HepG2 (cell line): ENCODE data around the gene FMC1. TPM values are rescaled to one million over a fixed set of nuclear protein-coding genes. Genes with fewer than 3 reads are reported as not detected.

ENCODE experiments used
- ESRRA ChIP-seq: sonication (generic); formaldehyde crosslinking; IDR thresholded peaks from 2 replicates; pipeline ENCODE4 v1.5.1; 2020; ENCODE audit warnings: mild to moderate bottlenecking, low read depth, missing genetic modification reagents
- GATAD2A ChIP-seq: IDR thresholded peaks from 2 replicates; pipeline ENCODE4 v1.6.1; 2016
- JARID2 ChIP-seq: sonication (generic); formaldehyde crosslinking; IDR thresholded peaks from 2 replicates; pipeline ENCODE4 v1.8.1; 2023; ENCODE audit warnings: missing genetic modification reagents, inconsistent platforms; ENCODE audit not compliant: insufficient replicate concordance
- KMT2B ChIP-seq: IDR thresholded peaks from 2 replicates; pipeline ENCODE4 v1.6.1; 2016; ENCODE audit warnings: missing genetic modification reagents, missing compliant biosample characterization
- NFAT5 ChIP-seq: sonication (generic); formaldehyde crosslinking; IDR thresholded peaks from 2 replicates; pipeline ENCODE4 v1.4.0; 2020; ENCODE audit warnings: missing genetic modification reagents
- PAX8 ChIP-seq: sonication (generic); formaldehyde crosslinking; IDR thresholded peaks from 2 replicates; pipeline ENCODE4 v1.8.0; 2022; ENCODE audit warnings: mild to moderate bottlenecking, missing genetic modification reagents, borderline replicate concordance
- SAP130 ChIP-seq: IDR thresholded peaks from 2 replicates; pipeline ENCODE4 v1.6.1; 2016; ENCODE audit warnings: low read depth
- SMARCC2 ChIP-seq: fragments of 450-650 bp; IDR thresholded peaks from 2 replicates; pipeline ENCODE4 v1.6.1; 2017; ENCODE audit warnings: antibody characterized with exemption, mild to moderate bottlenecking
- TBX2 ChIP-seq: sonication (generic); formaldehyde crosslinking; IDR thresholded peaks from 2 replicates; pipeline ENCODE4 v1.5.0; 2020; ENCODE audit warnings: missing genetic modification reagents, mild to moderate bottlenecking, borderline replicate concordance
- ZBTB20 ChIP-seq: sonication (generic); formaldehyde crosslinking; IDR thresholded peaks from 2 replicates; pipeline ENCODE4 v1.8.1; 2023; ENCODE audit warnings: missing genetic modification reagents, low read depth, mild to moderate bottlenecking, borderline replicate concordance
- ZBTB33 ChIP-seq: sonication (generic); formaldehyde crosslinking; IDR thresholded peaks from 2 replicates; pipeline ENCODE4 v1.4.0; 2020; ENCODE audit warnings: missing genetic modification reagents
- ZFP82 ChIP-seq: sonication (generic); formaldehyde crosslinking; IDR thresholded peaks from 2 replicates; pipeline ENCODE4 v1.5.1; 2020; ENCODE audit warnings: mild to moderate bottlenecking, missing genetic modification reagents, borderline replicate concordance
- ZMAT3 ChIP-seq: sonication (generic); formaldehyde crosslinking; conservative IDR thresholded peaks from 2 replicates; pipeline ENCODE4 v1.7.0; 2021; ENCODE audit warnings: missing genetic modification reagents
- ZNF205 ChIP-seq: IDR thresholded peaks from 2 replicates; pipeline ENCODE4 v1.6.1; 2018; ENCODE audit warnings: missing biosample characterization, missing genetic modification reagents
- ZNF430 ChIP-seq: sonication (generic); formaldehyde crosslinking; IDR thresholded peaks from 2 replicates; pipeline ENCODE4 v1.9.0; 2021; ENCODE audit warnings: mild to moderate bottlenecking, missing genetic modification reagents
- ZNF460 ChIP-seq: sonication (generic); formaldehyde crosslinking; IDR thresholded peaks from 2 replicates; pipeline ENCODE4 v1.5.1; 2020; ENCODE audit warnings: missing genetic modification reagents, mild to moderate bottlenecking, borderline replicate concordance
- ZNF605 ChIP-seq: sonication (generic); formaldehyde crosslinking; IDR thresholded peaks from 2 replicates; pipeline ENCODE4 v1.8.0; 2022; ENCODE audit warnings: mild to moderate bottlenecking, missing genetic modification reagents
- polyA plus RNA-seq, 8 experiments: library from polyadenylated mRNA; depleted of rRNA in 3 of 8; stranded (reverse) in 7 of 8; unstranded in 1 of 8; fragments of >200 nt; fragmentation: Illumina TruSeq in 4 of 8; extraction: Trizol in 4 of 8; gene quantifications; 2 replicates each; pipeline versions ENCODE4 v1.2.1 to v1.2.3, GENCODE V29; 2011 to 2016; ENCODE audit warnings: low read depth in 4 of 8, missing spikeins in 1 of 8, mixed read lengths in 1 of 8; ENCODE audit not compliant: insufficient read depth in 1 of 8
- total RNA-seq, 5 experiments: library from RNA; depleted of rRNA; stranded (reverse); fragments of >200 nt; fragmentation: Illumina TruSeq; extraction: Trizol; gene quantifications; 2 replicates each; pipeline ENCODE4 v1.2.3, GENCODE V29; 2016; ENCODE audit warnings: low read depth in 1 of 5
- TF ChIP-seq, protein P1 (sequence below): sonication (generic); formaldehyde crosslinking; IDR thresholded peaks from 2 replicates; pipeline ENCODE4 v1.8.0; 2022; ENCODE audit warnings: mild to moderate bottlenecking, missing genetic modification reagents; ENCODE audit not compliant: insufficient replicate concordance

The FMC1 gene
- total and polyA plus RNA-seq, 2 of the 13 experiments (the other 11 are each of a cell fraction or from before 2014, with no cell fraction given), result 39.2 to 50.7 TPM

GRCh38 chr7:139340037-139340807, 915 bp upstream of the FMC1 start (continued):
- no peak for TF ChIP-seq SMARCC2
- TF ChIP-seq ZNF605 (CRISPR knock-in tag), result peak; percentile 86; the same call in 1 of the 2 replicates
- TF ChIP-seq ZNF430 (CRISPR knock-in tag), result no peak; the same call in 1 of the 2 replicates
- peak; percentile 82; the same call in 1 of the 2 replicates for TF ChIP-seq ESRRA (CRISPR knock-in tag)
- TF ChIP-seq ZBTB33 (CRISPR knock-in tag), result peak; percentile 90
- peak; percentile 52; the same call in 1 of the 2 replicates for TF ChIP-seq ZBTB20 (CRISPR knock-in tag)
- peak; percentile 83 for TF ChIP-seq SAP130 (CRISPR knock-in tag)
- TF ChIP-seq ZNF460 (CRISPR knock-in tag), result peak; percentile 100
- TF ChIP-seq, protein P1, sequence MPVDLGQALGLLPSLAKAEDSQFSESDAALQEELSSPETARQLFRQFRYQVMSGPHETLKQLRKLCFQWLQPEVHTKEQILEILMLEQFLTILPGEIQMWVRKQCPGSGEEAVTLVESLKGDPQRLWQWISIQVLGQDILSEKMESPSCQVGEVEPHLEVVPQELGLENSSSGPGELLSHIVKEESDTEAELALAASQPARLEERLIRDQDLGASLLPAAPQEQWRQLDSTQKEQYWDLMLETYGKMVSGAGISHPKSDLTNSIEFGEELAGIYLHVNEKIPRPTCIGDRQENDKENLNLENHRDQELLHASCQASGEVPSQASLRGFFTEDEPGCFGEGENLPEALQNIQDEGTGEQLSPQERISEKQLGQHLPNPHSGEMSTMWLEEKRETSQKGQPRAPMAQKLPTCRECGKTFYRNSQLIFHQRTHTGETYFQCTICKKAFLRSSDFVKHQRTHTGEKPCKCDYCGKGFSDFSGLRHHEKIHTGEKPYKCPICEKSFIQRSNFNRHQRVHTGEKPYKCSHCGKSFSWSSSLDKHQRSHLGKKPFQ (CRISPR knock-in tag), result peak; percentile 22
- peak; percentile 96 for TF ChIP-seq KMT2B (CRISPR knock-in tag)
- TF ChIP-seq TBX2 (CRISPR knock-in tag), result peak; percentile 90
- TF ChIP-seq ZFP82 (CRISPR knock-in tag), result peak; percentile 77; the same call in 1 of the 2 replicates
- peak; percentile 70 for TF ChIP-seq NFAT5 (CRISPR knock-in tag)
- TF ChIP-seq ZNF205, result peak; percentile 62; the same call in 1 of the 2 replicates
- TF ChIP-seq PAX8 (CRISPR knock-in tag), result 0 out of 2 replicates have a peak, but pooled peaks have one; percentile 81
- TF ChIP-seq GATAD2A, result peak; percentile 67
- TF ChIP-seq ZMAT3 (CRISPR knock-in tag), result no peak; the same call in 1 of the 2 replicates
- no peak for TF ChIP-seq JARID2 (CRISPR knock-in tag)
